Colonic mucosa (tissue), 4 donors: Measurements from ENCODE around the gene LIAS. TPM values are rescaled to one million over a fixed set of nuclear protein-coding genes. Genes with fewer than 3 reads are reported as not detected.
"Not testable (repeated sequence)": the region's sequence is repeated elsewhere in the genome, so short reads cannot be mapped to it uniquely, and the experiment has no call there.

Source experiments
- DNase-seq: peaks from one replicate; pipeline ENCODE4 v3.0.0-alpha.2; 2020
- H3K27ac ChIP-seq: fragments of 200-600 bp; one replicate; pipeline ENCODE4 v1.8.0; 2021
- H3K27me3 ChIP-seq: fragments of 200-600 bp; one replicate; pipeline ENCODE4 v1.8.0; 2021
- H3K36me3 ChIP-seq: fragments of 200-600 bp; one replicate; pipeline ENCODE4 v1.8.0; 2021
- H3K4me1 ChIP-seq: fragments of 200-600 bp; one replicate; pipeline ENCODE4 v1.8.0; 2021; ENCODE audit warnings: mild to moderate bottlenecking
- H3K4me3 ChIP-seq: fragments of 200-600 bp; one replicate; pipeline ENCODE4 v1.8.0; 2021
- H3K9ac ChIP-seq, 2 donors: one replicate each; pipeline ENCODE4 v1.7.0; 2013; ENCODE audit warnings: control low read depth in 2 of 2, low read depth in 2 of 2, low read length in 2 of 2
- H3K9me3 ChIP-seq: fragments of 200-600 bp; one replicate; pipeline ENCODE4 v1.8.0; 2021
- intact Hi-C: fragments of 100-400 bp; cut with DNase I; formaldehyde crosslinking; loops from one replicate; pipeline ENCODE4 v1.14.1; 2022
- total RNA-seq, 2 donors: library from RNA; stranded (reverse); fragmentation: NEBNext Ultra II Directional in 1 of 2; extraction: Animal tissue kit (Norgen Biotek cat#: 25700) in 1 of 2; gene quantifications; one replicate each; pipeline ENCODE4 v1.2.1, GENCODE V29; 2021
- TF ChIP-seq, protein P1 (sequence below): fragments of 200-600 bp; IDR thresholded peaks from one replicate; pipeline ENCODE4 v1.8.0; 2022; ENCODE audit warnings: antibody characterized with exemption, mild to moderate bottlenecking
- donor health status: healthy.
- donor health status: DM: no; HTN: no; CAD: no.
- donor health status: DM: no; HTN: no; CAD: no.

Gene LIAS
- total RNA-seq = 10 to 100 TPM; 21.1 to 28.3 TPM

DNA sequence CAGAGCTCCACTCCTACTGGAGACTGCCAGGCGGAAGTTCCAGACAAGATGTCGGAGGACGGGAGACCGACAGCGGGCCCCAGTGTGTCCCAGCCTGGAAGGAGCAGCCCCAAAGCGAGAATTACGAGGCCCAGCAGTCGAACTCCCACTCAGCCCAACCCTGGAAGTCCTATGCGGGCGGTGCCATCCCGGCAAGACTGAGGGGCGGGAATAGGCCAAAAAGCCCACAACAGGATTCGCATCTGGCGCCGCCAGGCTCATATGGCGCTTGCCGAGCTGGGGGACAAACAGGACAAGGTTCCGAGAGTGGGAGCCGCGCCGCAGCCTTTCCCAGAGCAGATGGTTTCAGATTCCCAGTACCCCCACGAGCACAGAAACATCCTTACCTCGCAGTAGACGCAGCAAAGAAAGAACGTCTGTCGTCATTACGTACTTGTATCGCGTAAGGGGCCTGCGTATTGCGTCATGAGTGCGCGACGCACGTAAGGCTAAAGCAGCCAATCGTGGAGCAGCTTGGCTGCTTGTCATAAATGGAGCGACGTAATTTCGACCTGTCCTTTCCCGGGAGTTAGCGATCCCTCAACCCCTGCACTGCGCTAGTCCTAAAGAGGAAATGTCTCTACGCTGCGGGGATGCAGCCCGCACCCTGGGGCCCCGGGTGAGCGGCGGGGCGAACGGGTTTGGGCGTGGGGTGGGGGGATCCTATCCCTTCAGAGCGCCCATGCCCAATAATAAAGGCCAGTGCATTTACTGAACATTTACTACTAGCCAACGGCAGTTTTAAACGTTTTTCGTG is at the start of gene LIAS, which contains the start of gene RPL9:
LIAS (plus strand) TSS at position 552 of the 796 bp plus-strand sequence; CDS start at position 614, 62 bp downstream.
RPL9 (minus strand) TSS at position 418 of the 796 bp plus-strand sequence. CDS start 483 bp downstream, outside the sequence.
- Histone ChIP-seq H3K27me3 (no peaks in the 10 kb centered on the region), H3K9ac (peak within 1 kb of the TSS; percentile 84 to 99), H3K9me3 (no peaks in the 10 kb centered on the region), H3K27ac (peak within 1 kb of the TSS; percentile 96), H3K4me1 (peaks cover 8% of the 10 kb centered on the region), H3K36me3 (peaks cover 9% of the 10 kb centered on the region), H3K4me3 (peak within 1 kb of the TSS; percentile 84)
- TF ChIP-seq, protein P1, sequence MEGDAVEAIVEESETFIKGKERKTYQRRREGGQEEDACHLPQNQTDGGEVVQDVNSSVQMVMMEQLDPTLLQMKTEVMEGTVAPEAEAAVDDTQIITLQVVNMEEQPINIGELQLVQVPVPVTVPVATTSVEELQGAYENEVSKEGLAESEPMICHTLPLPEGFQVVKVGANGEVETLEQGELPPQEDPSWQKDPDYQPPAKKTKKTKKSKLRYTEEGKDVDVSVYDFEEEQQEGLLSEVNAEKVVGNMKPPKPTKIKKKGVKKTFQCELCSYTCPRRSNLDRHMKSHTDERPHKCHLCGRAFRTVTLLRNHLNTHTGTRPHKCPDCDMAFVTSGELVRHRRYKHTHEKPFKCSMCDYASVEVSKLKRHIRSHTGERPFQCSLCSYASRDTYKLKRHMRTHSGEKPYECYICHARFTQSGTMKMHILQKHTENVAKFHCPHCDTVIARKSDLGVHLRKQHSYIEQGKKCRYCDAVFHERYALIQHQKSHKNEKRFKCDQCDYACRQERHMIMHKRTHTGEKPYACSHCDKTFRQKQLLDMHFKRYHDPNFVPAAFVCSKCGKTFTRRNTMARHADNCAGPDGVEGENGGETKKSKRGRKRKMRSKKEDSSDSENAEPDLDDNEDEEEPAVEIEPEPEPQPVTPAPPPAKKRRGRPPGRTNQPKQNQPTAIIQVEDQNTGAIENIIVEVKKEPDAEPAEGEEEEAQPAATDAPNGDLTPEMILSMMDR = no peak
- intact Hi-C loops = no loop called here
- DNase-seq = peak; percentile 96

DNA sequence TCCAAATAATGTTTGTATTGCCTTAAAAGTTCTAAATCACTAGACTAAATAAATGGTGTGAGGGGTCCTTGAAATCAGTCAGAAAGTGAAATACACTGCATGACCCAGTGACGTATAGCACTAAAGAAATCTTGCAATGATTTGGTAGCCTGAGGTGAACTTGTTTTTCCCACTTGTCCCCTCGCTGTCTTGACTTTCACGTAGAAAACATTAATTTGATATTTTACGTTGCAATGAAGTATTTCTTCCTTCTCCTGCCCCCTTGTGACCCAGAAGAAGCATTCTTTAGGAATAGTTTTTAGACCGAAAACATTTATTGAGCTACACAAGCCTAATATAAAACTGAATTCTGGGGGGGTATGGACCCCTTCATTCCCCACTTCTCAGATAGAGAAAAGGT is 48.4 kb upstream of the LIAS start:
- Histone ChIP-seq H3K27me3 (no peaks in the 10 kb centered on the region), H3K27ac (no peak overlapping the region), H3K4me1 (no peaks in the 10 kb centered on the region), H3K9ac (no peak overlapping the region), H3K4me3 (no peak overlapping the region), H3K36me3 (no peaks in the 10 kb centered on the region), H3K9me3 (no peaks in the 10 kb centered on the region)
- intact Hi-C loops = no loop called here
- DNase-seq = no peak
- TF ChIP-seq, protein P1 = no peak

- intact Hi-C loops, H3K36me3 ChIP-seq, H3K27ac ChIP-seq, H3K9me3 ChIP-seq, H3K4me3 ChIP-seq, H3K4me1 ChIP-seq, H3K9ac ChIP-seq, DNase-seq, H3K27me3 ChIP-seq: not testable (repeated sequence)
These were observed 47.3 kb upstream of the LIAS start for GRCh38 chr4:39411561-39411960.

- no peak overlapping the region for H3K27ac ChIP-seq
- intact Hi-C loops = no loop called here
- H3K9ac ChIP-seq = no peak overlapping the region
These were observed 43.1 kb upstream of the LIAS start for GRCh38 chr4:39415678-39416283.

GRCh38 chr4:39422247-39422646 is 36.6 kb upstream of the LIAS start:
- H3K9ac ChIP-seq = no peak overlapping the region
- H3K27ac ChIP-seq = no peak overlapping the region
- intact Hi-C loops = no loop called here

More at GRCh38 chr4:39415678-39416283, 43.1 kb upstream of the LIAS start:
- TF ChIP-seq, protein P1 = no peak
- Histone ChIP-seq H3K27me3 (no peaks in the 10 kb centered on the region), H3K4me1 (no peaks in the 10 kb centered on the region), H3K4me3 (no peak overlapping the region), H3K36me3 (no peaks in the 10 kb centered on the region), H3K9me3 (no peaks in the 10 kb centered on the region)
- DNase-seq = no peak

DNA sequence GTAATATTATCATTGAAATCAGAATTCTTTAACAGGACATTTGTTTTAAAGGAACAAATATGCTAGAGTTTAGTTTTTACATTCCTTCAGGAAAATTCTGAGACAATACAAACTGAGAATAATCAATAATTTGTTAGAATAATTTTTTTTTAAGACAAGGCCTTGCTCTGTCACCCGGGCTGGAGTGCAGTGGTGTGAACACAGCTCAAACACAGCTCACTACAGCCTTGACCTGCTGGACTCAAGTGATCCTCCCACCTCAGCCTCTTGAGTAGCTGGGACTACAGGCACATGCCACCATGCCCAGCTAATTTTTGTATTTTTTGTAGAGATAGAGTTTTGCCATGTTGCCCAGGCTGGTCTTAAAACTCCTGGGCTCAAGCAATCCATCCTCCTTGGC is 33.6 kb upstream of the LIAS start:
- DNase-seq, H3K4me3 ChIP-seq, H3K4me1 ChIP-seq, intact Hi-C loops, H3K9me3 ChIP-seq, H3K27me3 ChIP-seq, H3K36me3 ChIP-seq, H3K27ac ChIP-seq, H3K9ac ChIP-seq: not testable (repeated sequence)

More at GRCh38 chr4:39422247-39422646, 36.6 kb upstream of the LIAS start:
- no peak for DNase-seq
- H3K9me3 ChIP-seq = no peaks in the 10 kb centered on the region
- TF ChIP-seq, protein P1 = no peak
- no peak overlapping the region for H3K4me3 ChIP-seq
- H3K36me3 ChIP-seq = no peaks in the 10 kb centered on the region
- H3K27me3 ChIP-seq = no peaks in the 10 kb centered on the region
- no peaks in the 10 kb centered on the region for H3K4me1 ChIP-seq
